Measurements from ENCODE around the gene FAR2.
"Not testable (repeated sequence)": the region's sequence is repeated elsewhere in the genome, so short reads cannot be mapped to it uniquely, and the experiment has no call there.

Gene FAR2

DNA sequence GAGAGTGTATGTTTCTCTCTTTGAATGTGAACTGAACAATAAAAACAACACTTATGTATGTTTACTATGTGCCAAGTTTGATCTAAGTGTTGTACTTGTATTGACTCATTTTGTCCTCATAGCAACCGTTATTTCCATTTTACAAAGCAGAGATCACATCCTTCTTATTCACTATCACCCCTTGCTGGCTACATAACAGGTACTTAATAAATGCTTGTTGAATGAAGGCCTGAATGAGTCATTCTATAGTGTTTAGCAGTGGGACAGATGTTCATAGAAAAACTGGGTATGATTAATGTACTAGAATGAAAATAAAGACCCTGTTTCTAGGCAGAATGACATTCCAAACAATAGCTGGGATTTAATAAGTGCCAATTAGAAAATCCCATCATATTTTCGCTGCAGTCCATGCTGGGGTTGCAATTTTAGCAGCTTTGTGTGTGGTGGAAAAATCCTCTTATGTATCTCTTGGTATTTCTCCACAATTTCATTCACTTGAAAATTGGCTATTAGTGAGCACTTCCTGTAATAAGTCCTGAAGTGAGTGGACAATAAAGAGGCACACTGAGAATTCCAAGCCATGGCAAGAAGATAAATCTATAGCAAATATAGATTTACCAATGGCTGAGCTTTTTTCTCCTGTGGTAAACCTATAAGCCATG, 86.0 kb downstream of the FAR2 start:
- DNase-seq (ENCODE audit: low read depth), result no peak

DNA sequence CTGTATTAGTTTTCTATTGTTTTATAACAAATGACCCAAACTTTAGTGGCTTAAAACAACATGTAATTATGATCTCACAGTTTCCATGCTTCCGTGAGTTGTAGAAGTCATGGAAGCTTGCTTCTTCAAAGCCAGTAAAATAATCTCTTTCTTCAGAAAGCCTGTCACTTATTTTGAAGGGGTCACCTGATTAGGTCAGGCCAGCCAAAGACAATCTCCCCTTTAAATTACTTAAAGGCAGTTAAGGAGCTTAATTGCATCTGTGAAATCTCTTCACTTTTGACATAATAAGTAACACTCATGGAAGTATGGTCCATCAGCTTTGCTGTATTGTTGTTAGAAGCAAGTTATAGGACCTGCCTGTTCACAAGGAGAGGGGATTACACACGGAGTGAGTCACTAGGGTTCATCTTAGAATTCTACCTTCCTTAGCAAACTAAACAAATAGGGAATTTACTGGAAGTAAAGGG, 89.8 kb downstream of the FAR2 start:
- peak; percentile 22 for DNase-seq (ENCODE audit: low read depth)

DNA sequence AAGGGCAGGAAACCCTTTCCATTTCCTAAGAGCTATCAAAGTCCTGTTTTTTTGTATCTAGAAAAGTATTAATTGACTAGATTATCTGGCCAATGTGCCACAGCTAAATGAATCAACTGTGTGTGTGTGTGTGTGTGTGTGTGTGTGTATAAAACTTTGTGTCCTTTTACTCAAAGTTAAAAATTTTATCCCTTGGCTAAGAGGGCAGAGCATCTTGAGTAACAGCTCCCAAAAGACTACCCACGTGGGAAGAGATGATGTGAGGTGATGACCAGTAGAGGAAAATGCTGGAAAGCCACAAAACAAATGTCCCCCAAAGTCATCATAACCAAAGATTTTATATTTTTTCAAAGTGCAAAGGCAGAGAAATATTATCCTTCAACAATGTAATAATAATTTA, 90.3 kb downstream of the FAR2 start:
- DNase-seq (ENCODE audit: low read depth), result no peak

DNA sequence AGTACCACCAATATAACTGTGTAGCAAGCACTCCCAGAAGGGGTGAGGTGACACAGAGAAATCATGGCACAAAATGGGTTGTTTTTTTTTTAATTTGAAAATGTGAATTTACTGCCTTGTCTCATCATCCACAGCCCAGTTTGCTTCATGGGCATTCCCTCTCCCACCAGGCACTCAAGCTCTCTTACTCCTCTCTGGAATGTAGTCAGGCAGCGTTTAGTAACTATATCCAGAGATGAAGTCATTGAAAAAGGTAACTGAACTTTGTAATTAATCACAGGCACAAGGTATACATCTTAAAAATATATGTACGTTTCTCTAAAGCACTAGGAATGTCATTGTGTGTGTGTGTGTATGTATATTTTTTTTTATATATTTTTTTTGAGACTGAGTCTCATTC, 91.4 kb downstream of the FAR2 start:
- DNase-seq (ENCODE audit: low read depth), result no peak

DNA sequence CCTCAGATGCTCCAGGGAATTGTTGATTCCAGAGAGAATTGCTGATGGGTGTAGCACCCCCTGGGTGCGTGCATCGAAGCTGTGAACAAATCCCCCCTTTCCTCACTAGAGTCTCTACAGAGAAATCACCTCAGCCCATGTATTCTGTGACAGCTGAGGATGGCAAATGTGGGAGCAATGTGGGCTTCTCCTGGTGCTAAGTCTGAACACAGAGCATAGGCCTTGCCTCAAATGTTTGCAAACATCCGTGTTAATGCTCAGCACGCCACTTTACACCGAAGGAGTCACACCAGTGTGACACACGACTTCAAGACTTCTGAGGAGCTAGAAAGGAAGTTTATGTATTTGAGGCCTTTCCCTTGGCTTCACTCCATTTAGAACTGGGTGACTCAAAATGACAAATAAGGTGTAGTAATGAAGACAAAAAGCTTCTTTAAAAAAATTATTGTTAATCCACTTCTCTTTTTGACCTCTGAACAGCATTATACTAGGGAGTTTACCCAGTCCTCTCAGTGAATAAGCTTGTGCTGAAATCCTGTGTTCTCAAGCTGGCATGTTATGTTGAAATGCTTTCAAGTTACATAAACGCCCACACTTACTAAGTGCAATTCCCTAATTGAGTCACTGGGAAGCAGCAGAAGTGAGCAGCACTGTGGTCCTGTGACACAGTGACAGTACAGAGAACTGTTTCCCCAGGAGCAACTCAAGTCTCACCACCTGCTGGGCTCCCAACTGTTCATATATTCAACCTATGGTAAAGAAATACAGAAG, 92.9 kb downstream of the FAR2 start:
- DNase-seq (ENCODE audit: low read depth), result peak; percentile 78

DNA sequence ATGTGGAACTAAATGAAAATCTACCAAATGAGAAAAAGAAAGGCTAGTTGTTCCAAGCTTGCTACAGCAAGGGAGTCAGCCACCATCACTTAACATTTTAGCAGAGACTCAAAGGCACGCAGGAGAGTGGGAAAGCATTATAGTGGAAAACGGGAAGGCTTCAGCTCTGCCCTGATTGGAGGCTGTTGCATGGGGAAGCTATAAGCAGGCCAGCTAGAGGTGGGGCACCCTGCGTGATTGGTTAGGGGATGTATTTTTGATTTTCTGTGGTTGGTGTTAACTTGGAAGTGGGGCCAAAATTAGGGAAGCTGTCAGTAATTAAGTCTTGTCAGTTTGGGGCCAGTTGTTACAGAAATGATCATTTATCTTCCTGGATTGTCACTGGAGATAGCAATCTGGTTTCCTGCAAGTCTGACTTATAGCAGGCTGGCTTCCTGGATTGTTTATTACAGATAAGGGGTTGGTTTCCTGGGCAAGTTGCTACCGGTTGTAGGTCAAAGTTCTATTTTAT, 93.9 kb downstream of the FAR2 start:
- DNase-seq (ENCODE audit: low read depth), result no peak

DNA sequence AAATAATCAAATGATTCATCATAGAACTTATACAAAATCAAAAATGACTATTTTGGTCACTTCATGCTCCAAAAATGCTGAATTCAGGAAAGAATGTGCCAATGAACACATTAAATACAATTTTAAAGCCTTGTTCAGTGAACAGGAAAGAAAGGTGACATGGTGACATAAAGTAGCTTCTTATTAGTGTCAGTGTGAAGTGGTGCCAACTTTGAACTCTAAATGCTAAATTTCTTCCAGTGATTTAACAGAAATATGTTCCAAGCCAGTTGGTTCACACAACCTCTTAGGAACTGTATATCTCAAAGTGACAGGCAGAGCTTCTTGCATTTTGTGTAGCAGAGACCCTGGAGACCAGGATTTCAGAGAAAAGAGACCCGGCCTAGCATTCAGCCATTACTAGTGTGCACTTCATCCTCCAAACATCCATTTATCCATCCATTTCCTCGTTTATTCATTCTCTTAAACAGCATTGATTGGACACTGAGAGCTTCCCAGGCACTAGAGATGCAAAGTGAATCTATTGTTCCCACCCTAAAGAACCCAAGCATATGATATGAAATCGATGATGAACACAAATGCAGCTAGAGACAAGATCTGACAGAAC, 95.2 kb downstream of the FAR2 start:
- no peak for DNase-seq (ENCODE audit: low read depth)

DNA sequence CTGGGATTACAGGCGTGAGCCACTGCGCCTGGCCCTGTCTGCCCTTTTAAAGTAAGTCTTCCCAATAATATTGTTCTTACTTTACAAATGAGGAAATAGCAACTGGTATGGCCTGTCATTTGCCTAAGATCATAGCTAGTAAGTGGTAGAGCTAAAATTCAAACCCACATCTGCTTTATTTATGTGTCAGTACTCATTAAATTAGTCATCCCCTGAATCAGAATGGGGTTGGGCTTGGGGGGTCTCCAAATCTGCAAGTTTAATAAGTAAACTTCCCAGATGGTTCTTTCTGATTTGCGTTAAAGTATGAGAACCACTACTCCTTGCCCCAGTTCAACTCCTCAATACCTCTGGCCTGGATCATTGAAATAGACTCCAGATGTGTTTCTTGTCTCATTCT, 96.2 kb downstream of the FAR2 start:
- peak; percentile 24 for DNase-seq (ENCODE audit: low read depth)

DNA sequence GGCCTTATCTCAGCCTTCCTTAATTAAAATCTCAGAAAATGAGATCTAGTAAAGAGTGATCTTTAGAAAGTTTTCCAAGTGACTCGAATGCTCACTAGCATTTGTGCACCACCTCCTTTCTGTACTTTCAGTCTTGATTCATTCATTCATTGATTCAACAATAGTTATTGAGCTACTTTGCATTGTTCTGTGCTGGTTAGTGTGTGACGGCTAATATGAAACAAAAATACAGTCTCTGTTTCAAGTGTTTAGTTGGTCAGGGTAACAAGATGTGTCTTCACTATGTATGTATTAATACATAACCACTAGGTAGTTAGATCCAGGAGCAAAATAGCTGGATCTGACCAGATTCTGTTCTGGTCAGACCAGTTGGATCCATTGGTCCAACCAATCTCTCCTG, 100.9 kb downstream of the FAR2 start:
- DNase-seq (ENCODE audit: low read depth), result no peak

DNA sequence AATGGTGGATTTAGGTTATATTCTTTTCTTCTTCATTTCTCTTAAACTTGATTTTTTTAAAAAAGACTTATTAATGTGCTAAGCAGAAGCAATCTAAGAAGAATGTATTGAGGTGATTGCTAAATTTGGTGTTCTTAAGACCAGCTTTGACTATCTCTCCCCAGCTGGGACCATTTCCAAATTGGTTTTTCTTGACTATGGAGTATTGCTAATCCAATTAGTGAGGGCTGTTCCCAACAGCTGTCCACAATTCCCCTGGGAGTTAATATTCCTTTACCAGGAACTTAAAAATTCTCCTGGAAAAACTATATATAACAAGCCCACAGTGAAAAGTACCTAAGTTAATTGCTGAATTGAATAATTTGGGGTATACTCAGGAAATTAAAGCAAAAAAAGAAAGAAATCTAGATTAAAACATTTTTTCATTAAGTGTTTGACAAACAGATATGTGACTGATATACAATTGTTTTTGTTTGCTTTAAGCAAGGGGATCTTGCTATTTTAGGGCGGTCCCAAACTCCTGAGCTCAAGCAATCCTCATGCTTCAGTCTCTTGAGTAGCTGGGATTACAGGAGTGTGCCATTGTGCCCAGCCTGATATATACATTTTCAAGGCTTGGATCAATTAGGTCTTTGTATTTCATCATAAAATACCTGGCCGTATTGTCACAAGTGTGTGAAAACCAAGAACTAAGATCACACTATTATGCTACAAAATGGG, 105.0 kb downstream of the FAR2 start:
- DNase-seq (ENCODE audit: low read depth), result no peak

DNA sequence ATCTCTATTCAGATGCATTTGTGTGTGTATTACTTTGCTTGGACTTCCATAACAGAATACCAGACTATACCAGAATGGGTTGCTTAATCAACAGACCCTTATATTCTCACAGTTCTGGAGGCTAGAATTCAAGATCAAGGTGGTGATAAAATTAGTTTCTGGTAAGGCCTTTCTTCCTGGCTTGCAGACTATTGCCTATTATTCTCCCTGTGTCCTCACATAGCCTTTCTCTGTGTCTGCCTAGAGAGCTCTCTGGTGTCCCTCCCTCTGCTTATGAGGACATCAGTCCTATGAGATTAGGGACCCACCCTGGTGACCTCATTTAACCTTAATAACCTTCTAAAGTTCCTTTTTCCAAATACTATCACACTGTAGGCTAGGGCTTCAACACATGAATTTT, 106.0 kb downstream of the FAR2 start:
- DNase-seq (ENCODE audit: low read depth), result no peak

DNA sequence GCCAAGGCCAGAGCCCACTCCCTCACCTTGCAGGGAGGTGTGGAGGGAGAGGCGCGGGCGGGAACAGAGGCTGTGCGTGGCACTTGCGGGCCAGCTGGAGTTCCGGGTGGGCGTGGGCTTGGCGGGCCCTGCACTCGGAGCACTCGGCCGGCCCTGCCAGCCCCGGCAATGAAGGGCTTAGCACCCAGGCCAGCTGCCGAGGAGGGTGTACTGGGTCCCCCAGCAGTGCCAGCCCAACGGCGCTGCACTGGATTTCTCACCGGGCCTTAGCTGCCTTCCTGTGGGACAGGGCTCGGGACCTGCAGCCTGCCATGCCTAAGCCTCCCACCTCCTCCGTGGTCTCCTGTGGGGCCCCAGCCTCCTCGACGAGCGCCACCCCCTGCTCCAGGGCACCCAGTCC, 107.5 kb downstream of the FAR2 start:
- no peak for DNase-seq (ENCODE audit: low read depth)

DNA sequence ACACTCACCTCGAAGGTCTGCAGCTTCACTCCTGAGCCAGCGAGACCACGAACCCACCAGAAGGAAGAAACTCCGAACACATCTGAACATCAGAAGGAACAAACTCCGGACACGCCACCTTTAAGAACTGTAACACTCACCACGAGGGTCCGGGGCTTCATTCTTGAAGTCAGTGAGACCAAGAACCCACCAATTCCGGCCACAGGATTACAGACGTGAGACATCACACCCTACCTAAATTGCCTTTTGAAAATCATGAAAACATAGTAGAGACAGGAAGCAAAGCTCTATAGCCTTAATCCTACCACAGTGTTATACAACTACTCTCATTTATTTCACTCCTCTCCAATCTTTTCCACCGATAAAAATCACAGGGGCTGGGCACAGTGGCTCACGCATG, 108.6 kb downstream of the FAR2 start:
- DNase-seq (ENCODE audit: low read depth), result not testable (repeated sequence)

DNA sequence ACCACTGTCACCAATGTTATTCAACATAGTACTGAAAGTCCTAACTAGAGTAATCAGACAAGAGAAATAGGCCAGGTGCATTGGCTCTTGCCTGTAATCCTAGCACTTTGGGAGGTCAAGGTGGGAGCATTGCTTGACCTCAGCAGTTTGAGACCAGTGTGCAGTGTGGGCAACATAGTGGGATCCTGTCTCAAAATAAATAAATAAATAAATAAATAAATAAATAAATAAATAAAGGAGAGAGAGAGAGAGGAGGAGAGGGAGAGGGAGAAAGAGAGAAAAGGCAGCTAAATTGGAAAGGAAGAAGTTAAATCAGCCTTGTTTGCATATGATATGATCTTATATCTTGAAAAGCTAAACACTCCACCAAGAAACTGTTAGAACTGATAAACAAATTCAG, 115.3 kb downstream of the FAR2 start:
- no peak for DNase-seq (ENCODE audit: low read depth)

DNA sequence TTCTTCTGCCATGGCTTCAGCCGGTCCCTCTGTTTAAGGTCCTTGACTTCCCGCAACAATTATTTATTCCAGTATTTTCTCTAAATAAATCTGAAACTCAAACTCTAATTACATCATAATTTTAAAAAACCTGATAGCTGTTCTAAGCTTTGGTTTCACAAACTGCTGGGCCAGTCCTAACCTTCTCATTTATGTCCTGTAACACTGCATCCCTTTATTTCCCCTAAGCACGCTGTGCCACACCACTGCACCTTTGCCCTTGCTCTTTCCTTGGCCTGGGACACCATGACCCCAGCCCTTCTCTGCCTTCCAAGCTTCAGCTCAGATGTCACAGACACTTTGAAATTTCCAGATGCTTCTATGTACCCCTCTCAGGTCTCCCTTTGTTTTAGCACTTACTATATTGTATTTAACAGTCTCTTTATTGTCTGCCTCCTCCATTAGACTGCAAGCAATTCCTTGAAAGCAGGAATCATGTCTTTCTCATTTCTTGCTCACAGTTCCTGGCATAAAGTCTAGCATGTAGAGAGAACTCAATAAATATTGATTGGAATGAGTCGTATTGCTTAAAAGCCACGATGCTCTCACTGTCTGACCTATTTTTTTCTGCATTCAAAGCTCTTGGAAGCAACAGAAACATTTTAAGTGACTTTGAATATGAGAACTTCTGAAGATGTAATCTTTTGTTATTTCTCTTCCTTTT, 120.8 kb downstream of the FAR2 start:
- no peak for DNase-seq (ENCODE audit: low read depth)

DNA sequence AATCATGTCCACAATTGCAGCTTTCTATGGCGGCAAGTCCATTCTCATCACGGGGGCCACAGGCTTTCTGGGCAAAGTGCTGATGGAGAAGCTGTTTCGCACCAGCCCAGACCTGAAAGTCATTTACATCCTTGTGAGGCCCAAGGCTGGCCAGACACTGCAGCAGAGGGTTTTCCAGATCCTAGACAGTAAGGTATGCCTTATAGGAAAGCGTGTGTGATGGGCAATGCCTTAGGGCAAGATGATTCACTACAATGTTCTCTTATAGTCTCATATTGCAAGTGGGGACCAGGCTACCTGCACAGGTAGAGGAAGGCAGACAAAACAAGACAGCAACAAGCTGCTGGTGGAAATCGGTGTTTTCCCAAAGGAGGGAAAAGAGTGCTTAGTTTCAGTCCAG, 121.4 kb downstream of the FAR2 start:
- DNase-seq (ENCODE audit: low read depth), result no peak

DNA sequence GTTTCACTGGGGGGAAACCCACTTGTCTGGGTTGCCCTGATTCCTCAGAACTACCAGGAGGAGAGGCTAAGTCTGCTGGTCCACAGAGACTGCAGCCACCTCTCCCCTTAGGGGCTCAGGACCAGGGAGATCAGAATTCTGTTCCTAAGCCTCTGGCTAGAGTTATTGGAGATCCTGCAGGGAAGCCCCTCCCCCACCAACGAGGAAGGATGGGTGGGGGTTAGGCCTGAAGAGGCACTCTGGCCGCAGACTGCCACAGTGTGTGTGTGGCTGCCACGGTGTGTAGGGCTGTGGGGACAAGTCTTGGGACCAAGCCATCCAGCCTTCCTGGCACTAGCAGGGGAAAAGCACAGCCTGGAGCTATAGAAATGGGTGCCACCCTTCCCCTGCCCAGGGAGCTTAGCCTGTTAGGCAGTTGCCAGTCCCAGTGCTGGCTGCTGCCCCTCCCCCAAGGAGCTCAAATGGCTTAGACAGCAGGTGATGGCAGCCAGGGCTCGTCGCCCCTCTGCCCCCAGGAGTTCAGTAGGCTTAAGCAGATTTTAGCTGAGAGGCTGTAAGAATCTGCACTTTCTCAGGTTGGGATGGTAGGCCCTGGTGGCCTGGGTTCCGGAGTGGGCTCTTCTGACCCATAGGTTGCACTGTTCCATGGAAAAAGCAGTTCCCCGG, 124.2 kb downstream of the FAR2 start:
- DNase-seq (ENCODE audit: low read depth), result no peak

DNA sequence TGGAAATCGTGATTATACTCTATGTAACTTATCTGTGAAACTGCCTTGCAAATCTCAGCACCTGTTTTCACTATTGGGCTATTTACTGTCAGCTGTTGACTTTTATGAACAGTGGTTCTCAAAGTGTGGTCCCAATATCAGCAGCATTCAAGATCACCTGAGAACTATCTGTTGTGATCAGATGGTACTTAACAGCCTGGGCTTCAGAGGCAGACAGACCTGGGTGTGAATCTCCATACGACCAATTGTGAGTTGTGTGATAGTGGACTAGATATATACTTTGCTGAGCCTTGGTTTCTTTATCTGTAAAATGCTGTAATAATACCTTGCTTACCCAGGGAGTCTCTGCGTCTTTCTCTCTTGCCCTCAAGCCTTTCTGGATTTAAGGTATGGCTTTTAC, 126.8 kb downstream of the FAR2 start:
- DNase-seq (ENCODE audit: low read depth), result no peak

DNA sequence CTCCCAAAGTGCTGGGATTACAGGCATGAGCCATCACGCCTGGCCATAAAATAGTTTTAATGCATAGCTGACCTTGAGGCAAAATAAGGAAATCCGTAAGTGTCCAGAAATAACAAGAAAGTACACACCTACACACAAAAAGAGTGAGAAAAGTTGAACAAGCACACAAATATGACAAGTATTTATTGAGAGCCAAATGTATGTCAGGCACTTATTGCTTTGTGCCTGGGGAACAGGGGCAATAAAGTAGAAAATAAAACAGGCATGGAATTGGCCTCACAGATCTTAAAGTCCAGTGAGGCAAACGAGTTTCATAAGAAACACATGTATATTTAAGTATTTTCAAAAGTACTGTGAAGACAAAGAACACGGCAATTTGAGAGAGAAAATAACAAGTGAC, 128.2 kb downstream of the FAR2 start:
- peak; percentile 60 for DNase-seq (ENCODE audit: low read depth)

DNA sequence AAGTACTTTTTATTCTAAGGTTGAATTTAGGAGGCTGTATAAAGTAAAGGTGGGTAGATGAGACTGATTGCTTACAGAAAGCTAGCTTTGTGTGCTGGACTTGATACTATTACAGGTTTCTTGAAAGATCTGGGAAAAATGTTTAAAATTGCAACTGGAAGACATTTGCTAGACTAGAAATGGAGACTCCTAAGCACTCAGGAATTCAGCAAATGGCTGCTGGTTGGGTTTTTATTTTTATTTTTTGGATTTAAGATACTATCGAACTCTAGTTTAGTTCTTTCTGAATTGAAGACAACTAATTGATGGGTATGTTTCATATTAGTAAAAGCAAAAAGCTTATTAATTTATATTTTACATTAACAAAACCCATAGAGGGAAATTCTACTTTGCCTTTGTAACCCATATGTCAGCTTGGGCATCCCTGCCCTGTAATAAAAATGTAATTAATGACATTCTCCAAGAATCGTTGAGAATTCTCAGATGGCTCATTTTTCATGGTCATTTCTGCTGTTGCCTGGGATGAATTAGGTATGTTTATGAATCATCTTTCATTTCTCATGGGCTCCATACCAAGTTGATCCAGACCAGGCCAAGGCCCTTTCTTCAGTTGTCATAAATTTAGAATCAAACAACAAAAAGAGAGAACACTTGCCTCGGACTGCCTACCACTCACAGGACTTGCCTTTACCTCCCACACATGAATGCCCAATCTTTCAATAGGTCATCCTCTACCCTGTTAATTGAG, 129.8 kb downstream of the FAR2 start:
- DNase-seq (ENCODE audit: low read depth), result peak; percentile 70

Measured in EH (cell line).